Measurements from ENCODE around the gene CCDC197. TPM values are rescaled to one million over a fixed set of nuclear protein-coding genes. Genes with fewer than 3 reads are reported as not detected.

CCDC197 gene
- total RNA-seq, 3 donors from 2014 or later, result not detected

GRCh38 chr14:94015223-94015622, 18.1 kb downstream of the CCDC197 start:
- Histone ChIP-seq H3K4me3 (no peak overlapping the region), H3K4me1 (no peaks in the 10 kb centered on the region), H3K9me3 (no peaks in the 10 kb centered on the region), H3K36me3 (no peaks in the 10 kb centered on the region), H3K27me3 (no peaks in the 10 kb centered on the region), H3K27ac (no peak overlapping the region)
- TF ChIP-seq CTCF (IDR thresholded peaks at IDR 0.05), result no peak
- TF ChIP-seq POLR2A (IDR thresholded peaks at IDR 0.05), result no peak
- TF ChIP-seq POLR2AphosphoS5 (IDR thresholded peaks at IDR 0.05), result no peak
- intact Hi-C loops (cut with DNase I; ENCODE audit: low total_unique reads), result no loop called here
- DNase-seq (ENCODE audit: low spot score in 2 of 2), result no peak

GRCh38 chr14:94016446-94016976, 19.4 kb downstream of the CCDC197 start:
- TF ChIP-seq CTCF (IDR thresholded peaks at IDR 0.05) (no peak), POLR2AphosphoS5 (IDR thresholded peaks at IDR 0.05) (no peak), POLR2A (IDR thresholded peaks at IDR 0.05) (no peak)
- no peaks in the 10 kb centered on the region for H3K27me3 ChIP-seq
- no peak overlapping the region for H3K27ac ChIP-seq
- H3K9me3 ChIP-seq, result no peaks in the 10 kb centered on the region
- no peak for DNase-seq (ENCODE audit: low spot score in 2 of 2)
- H3K36me3 ChIP-seq, result no peaks in the 10 kb centered on the region
- no peaks in the 10 kb centered on the region for H3K4me1 ChIP-seq
- no peak overlapping the region for H3K4me3 ChIP-seq
- intact Hi-C loops (cut with DNase I; ENCODE audit: low total_unique reads), result no loop called here

GRCh38 chr14:94018308-94018707, 21.2 kb downstream of the CCDC197 start:
- DNase-seq (ENCODE audit: low spot score in 2 of 2), result no peak
- H3K4me3 ChIP-seq, result no peak overlapping the region
- intact Hi-C loops (cut with DNase I; ENCODE audit: low total_unique reads), result no loop called here
- H3K36me3 ChIP-seq, result no peaks in the 10 kb centered on the region
- H3K9me3 ChIP-seq, result no peaks in the 10 kb centered on the region
- no peaks in the 10 kb centered on the region for H3K27me3 ChIP-seq
- TF ChIP-seq CTCF (IDR thresholded peaks at IDR 0.05) (no peak), POLR2AphosphoS5 (IDR thresholded peaks at IDR 0.05) (no peak)
- no peak overlapping the region for H3K27ac ChIP-seq
- no peaks in the 10 kb centered on the region for H3K4me1 ChIP-seq

GRCh38 chr14:94019329-94019728, 22.2 kb downstream of the CCDC197 start:
- intact Hi-C loops (cut with DNase I; ENCODE audit: low total_unique reads), result no loop called here
- no peak for TF ChIP-seq CTCF (IDR thresholded peaks at IDR 0.05)
- TF ChIP-seq POLR2AphosphoS5 (IDR thresholded peaks at IDR 0.05), result no peak
- TF ChIP-seq POLR2A (IDR thresholded peaks at IDR 0.05), result no peak
- H3K9me3 ChIP-seq, result no peaks in the 10 kb centered on the region

GRCh38 chr14:94020267-94020666, 23.2 kb downstream of the CCDC197 start:
- no peaks in the 10 kb centered on the region for H3K9me3 ChIP-seq
- no peaks in the 10 kb centered on the region for H3K36me3 ChIP-seq
- intact Hi-C loops (cut with DNase I; ENCODE audit: low total_unique reads), result no loop called here
- H3K27me3 ChIP-seq, result no peaks in the 10 kb centered on the region
- H3K27ac ChIP-seq, result no peak overlapping the region
- H3K4me1 ChIP-seq, result no peaks in the 10 kb centered on the region
- DNase-seq (ENCODE audit: low spot score in 2 of 2), result no peak
- H3K4me3 ChIP-seq, result no peak overlapping the region
- TF ChIP-seq POLR2AphosphoS5 (IDR thresholded peaks at IDR 0.05) (no peak), CTCF (IDR thresholded peaks at IDR 0.05) (no peak), POLR2A (IDR thresholded peaks at IDR 0.05) (no peak)

More at GRCh38 chr14:94019329-94019728, 22.2 kb downstream of the CCDC197 start:
- no peaks in the 10 kb centered on the region for H3K4me1 ChIP-seq
- no peak overlapping the region for H3K27ac ChIP-seq
- no peak overlapping the region for H3K4me3 ChIP-seq
- H3K27me3 ChIP-seq, result no peaks in the 10 kb centered on the region
- H3K36me3 ChIP-seq, result no peaks in the 10 kb centered on the region
- no peak for DNase-seq (ENCODE audit: low spot score in 2 of 2)

Measured in breast epithelium (tissue), 4 donors.